Motor neuron (in vitro differentiated cells): ENCODE data around the gene GALNT10. TPM values are rescaled to one million over a fixed set of nuclear protein-coding genes. Genes with fewer than 3 reads are reported as not detected.

ENCODE experiments used
- ATAC-seq, 8 experiments: fragments of 200-7000 bp; cut with Tn5 transposase; replicated peaks in 6 of 8; 2 replicates each; pipeline ENCODE4 v1.8.0; 2021; ENCODE audit warnings: mild to moderate bottlenecking in 8 of 8, moderate library complexity in 8 of 8
- H3K27ac ChIP-seq, 2 donors: fragments of 250-450 bp; sonication (Bioruptor Pico); 2 replicates each; pipeline ENCODE4 v1.9.0; 2021; ENCODE audit warnings: antibody characterized with exemption in 2 of 2, mild to moderate bottlenecking in 2 of 2, moderate library complexity in 1 of 2
- H3K4me1 ChIP-seq, 2 donors: fragments of 250-450 bp; sonication (Bioruptor Pico); replicated peaks in 1 of 2; 2 replicates each; pipeline ENCODE4 v1.6.1; 2021; ENCODE audit warnings: antibody characterized with exemption in 2 of 2, mild to moderate bottlenecking in 2 of 2, moderate library complexity in 1 of 2
- H3K4me3 ChIP-seq, 5 donors: fragments of 250-450 bp; sonication (Bioruptor Pico); 2 replicates each; pipeline ENCODE4 v1.9.0; 2021; ENCODE audit warnings: antibody characterized with exemption in 5 of 5, mild to moderate bottlenecking in 5 of 5, moderate library complexity in 4 of 5
- WGBS, 10 experiments: fragments of 450-650 bp; shearing (Covaris generic); methylation state at CpG; one replicate each; pipeline ENCODE4 v1.0.0; 2022; 5-methylcytosine and 5-hydroxymethylcytosine counted together
- in situ Hi-C, 9 experiments: fragments of 400-800 bp; cut with MboI; loops; one replicate each; pipeline ENCODE4 v1.15.0; 2021; ENCODE audit warnings: low sequenced_read_pairs in 9 of 9, low pct_unique_long_range_greater_than_20kb in 2 of 9; ENCODE audit not compliant: unreplicated experiment in 9 of 9
- total RNA-seq, 8 experiments: library from RNA; unstranded; fragments of 300-600 nt; gene quantifications; 2 replicates each; pipeline versions ENCODE4 v1.2.3 to v1.2.4, GENCODE V29; 2022

The GALNT10 gene
- total RNA-seq, 8 experiments from 2014 or later: 2.8 to 33.3 (median 7.5) TPM

- ATAC-seq: peak in 4 of 8 experiments; percentile 12 to 53 (median 49)
Observed at GRCh38 chr5:154334406-154335064, 144.0 kb downstream of the GALNT10 start.

DNA sequence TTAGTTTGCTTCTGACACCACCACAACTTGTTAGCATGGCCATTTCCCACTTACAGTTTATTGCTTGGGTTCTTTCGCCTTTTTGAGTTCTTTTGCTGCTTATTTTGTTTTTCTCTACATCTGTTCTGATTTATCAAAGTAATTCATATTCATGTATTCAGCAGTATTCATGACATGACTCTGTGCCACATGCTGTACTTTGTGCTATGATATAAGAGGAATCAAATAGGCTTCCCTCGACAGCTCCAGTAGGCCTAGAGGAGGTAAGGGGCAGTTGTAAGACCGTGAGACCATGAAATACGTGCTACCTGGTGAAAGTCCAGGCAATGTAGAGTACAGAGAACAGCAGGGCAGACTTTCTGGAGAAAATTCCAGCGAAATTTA is 144.5 kb downstream of the GALNT10 start:
- Histone ChIP-seq H3K27ac (no peak overlapping the region), H3K4me1 (peaks cover 4 to 13% of the 10 kb centered on the region in 2 donors), H3K4me3 (no peak overlapping the region)
- in situ Hi-C loops: no loop called here
- WGBS, 10 experiments: 49 to 97% (median 80%) methylated on average over 1 to 5 of the region's 5 CpGs; no CpG with 5 or more reads in 1 of the 10 experiments
- peak in 3 of 8 experiments; percentile 79 to 97 (median 83) for ATAC-seq

More at GRCh38 chr5:154334406-154335064, 144.0 kb downstream of the GALNT10 start:
- WGBS, 10 experiments: 46 to 100% (median 83%) methylated on average over 1 to 5 of the region's 6 CpGs
- peaks cover 4 to 8% of the 10 kb centered on the region in 2 donors for H3K4me1 ChIP-seq
- H3K27ac ChIP-seq: no peak overlapping the region
- in situ Hi-C loops: no loop called here
- no peak overlapping the region for H3K4me3 ChIP-seq

DNA sequence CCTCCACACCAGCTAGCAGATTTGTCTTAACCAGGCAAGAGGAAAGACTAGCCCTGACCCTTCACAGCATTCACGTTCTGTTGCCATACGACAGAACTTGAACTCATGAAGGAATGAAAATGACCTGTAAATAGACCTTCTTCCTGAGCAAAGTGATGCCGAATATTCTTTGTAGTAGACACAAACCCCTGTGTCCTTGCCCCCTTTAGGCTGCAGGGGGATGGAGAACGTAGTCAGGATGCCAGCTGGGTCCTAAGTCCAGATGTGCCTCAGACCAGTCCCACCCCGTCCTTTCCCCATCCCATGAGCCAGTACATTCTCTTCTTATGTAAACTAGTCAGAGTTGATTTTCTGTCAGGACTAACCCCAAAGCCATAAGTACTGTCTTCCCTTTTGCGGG is 151.1 kb downstream of the GALNT10 start:
- no peak overlapping the region for H3K4me3 ChIP-seq
- no peak for ATAC-seq
- 72 to 100% (median 100%) methylated on average over 1 to 6 of the region's 6 CpGs; no CpG with 5 or more reads in 3 of the 10 experiments for WGBS, 10 experiments
- H3K27ac ChIP-seq: no peak overlapping the region
- in situ Hi-C loops: no loop called here
- peaks cover 17 to 23% of the 10 kb centered on the region in 2 donors for H3K4me1 ChIP-seq

- no peak for ATAC-seq
- 57 to 100% (median 93%) methylated on average over 1 to 6 of the region's 7 CpGs; no CpG with 5 or more reads in 4 of the 10 experiments for WGBS, 10 experiments
- in situ Hi-C loops: no loop called here
Observed at GRCh38 chr5:154342211-154342610, 151.7 kb downstream of the GALNT10 start.

GRCh38 chr5:154342963-154343362 is 152.4 kb downstream of the GALNT10 start:
- Histone ChIP-seq H3K4me1 (peaks cover 17 to 23% of the 10 kb centered on the region in 2 donors), H3K4me3 (no peak overlapping the region), H3K27ac (no peak overlapping the region)
- in situ Hi-C loops: no loop called here
- WGBS, 10 experiments: 40 to 94% (median 87%) methylated on average over 1 to 3 of the region's 4 CpGs; no CpG with 5 or more reads in 5 of the 10 experiments
- peak in 1 of 8 experiments; percentile 31 for ATAC-seq

More at GRCh38 chr5:154342211-154342610, 151.7 kb downstream of the GALNT10 start:
- Histone ChIP-seq H3K4me3 (no peak overlapping the region), H3K27ac (no peak overlapping the region), H3K4me1 (peaks cover 17 to 23% of the 10 kb centered on the region in 2 donors)

DNA sequence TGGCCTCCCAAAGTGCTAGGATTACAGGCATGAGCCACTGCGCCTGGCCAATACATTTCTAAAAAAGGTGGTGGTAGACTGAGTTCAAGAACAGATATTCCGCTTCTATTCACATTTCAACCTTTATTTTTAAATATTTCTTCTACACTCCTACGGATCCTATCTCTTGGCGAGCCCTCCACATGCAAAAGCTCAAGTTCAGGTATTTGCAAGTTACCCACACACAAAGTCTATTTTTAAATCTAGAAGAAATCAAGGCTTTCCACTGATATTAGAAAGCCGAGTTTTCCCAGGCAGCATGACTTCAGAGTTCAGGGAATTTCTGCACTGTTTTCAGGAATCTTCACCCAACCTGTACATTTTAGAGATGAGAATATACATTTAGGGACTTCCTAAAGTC is 153.9 kb downstream of the GALNT10 start:
- no peak for ATAC-seq
- no peak overlapping the region for H3K4me3 ChIP-seq
- H3K27ac ChIP-seq: no peak overlapping the region
- in situ Hi-C loops: no loop called here
- WGBS, 10 experiments: 80 to 100% (median 97%) methylated on average over 1 to 5 of the region's 5 CpGs; no CpG with 5 or more reads in 2 of the 10 experiments
- peaks cover 17 to 26% of the 10 kb centered on the region in 2 donors for H3K4me1 ChIP-seq

GRCh38 chr5:154345255-154345952 is 154.9 kb downstream of the GALNT10 start:
- no peak for ATAC-seq
- Histone ChIP-seq H3K4me3 (no peak overlapping the region), H3K27ac (no peak overlapping the region), H3K4me1 (peaks cover 20 to 21% of the 10 kb centered on the region in 2 donors)
- WGBS, 10 experiments: 71 to 100% (median 94%) methylated on average over 1 to 4 of the region's 5 CpGs; no CpG with 5 or more reads in 1 of the 10 experiments
- in situ Hi-C loops: no loop called here

DNA sequence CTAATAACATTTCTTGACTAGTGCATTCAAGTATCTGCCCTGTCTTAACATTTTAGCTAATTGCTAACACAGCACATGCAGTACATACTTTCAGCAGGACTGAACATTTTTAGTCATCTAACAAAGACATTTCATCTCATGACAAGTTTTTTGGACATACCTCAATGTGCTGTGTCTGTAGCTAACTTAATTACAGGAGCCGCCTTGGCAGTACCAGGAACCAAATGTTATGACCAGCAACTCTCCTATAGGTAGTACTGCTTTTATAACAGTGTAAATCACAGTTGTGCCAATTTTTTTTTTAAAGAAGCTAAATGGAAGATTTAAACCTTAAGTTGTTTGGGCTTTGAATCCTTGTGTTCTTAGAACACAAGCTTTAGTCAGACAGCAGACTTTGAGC is 155.9 kb downstream of the GALNT10 start:
- Histone ChIP-seq H3K4me1 (peaks cover 15 to 20% of the 10 kb centered on the region in 2 donors), H3K27ac (no peak overlapping the region), H3K4me3 (no peak overlapping the region)
- ATAC-seq: no peak
- in situ Hi-C loops: no loop called here
- WGBS, 10 experiments: 80 to 100% (median 100%) methylated on average over 1 of the region's 1 CpG; no CpG with 5 or more reads in 5 of the 10 experiments

- ATAC-seq: peak in 4 of 8 experiments; percentile 46 to 64 (median 61)
- WGBS, 10 experiments: 43 to 100% (median 64%) methylated on average over 1 to 4 of the region's 5 CpGs; no CpG with 5 or more reads in 2 of the 10 experiments
- H3K4me1 ChIP-seq: peaks cover 5 to 6% of the 10 kb centered on the region in 2 donors
- no peak overlapping the region for H3K4me3 ChIP-seq
- H3K27ac ChIP-seq: no peak overlapping the region
- in situ Hi-C loops: no loop called here
Observed at GRCh38 chr5:154349626-154350264, 159.2 kb downstream of the GALNT10 start.

- Histone ChIP-seq H3K4me1 (peaks cover 19 to 20% of the 10 kb centered on the region in 2 donors), H3K4me3 (no peak overlapping the region), H3K27ac (no peak overlapping the region)
- in situ Hi-C loops: no loop called here
- ATAC-seq: no peak
Observed at GRCh38 chr5:154351141-154351540, 160.6 kb downstream of the GALNT10 start.

GRCh38 chr5:154351566-154351965 is 161.0 kb downstream of the GALNT10 start:
- Histone ChIP-seq H3K27ac (no peak overlapping the region), H3K4me1 (peaks cover 22 to 24% of the 10 kb centered on the region in 2 donors), H3K4me3 (no peak overlapping the region)
- no peak for ATAC-seq
- in situ Hi-C loops: no loop called here
- WGBS, 10 experiments: 90 to 100% (median 97%) methylated on average over 1 to 3 of the region's 3 CpGs; no CpG with 5 or more reads in 4 of the 10 experiments

- in situ Hi-C loops: no loop called here
- ATAC-seq: no peak
- H3K4me3 ChIP-seq: no peak overlapping the region
- H3K27ac ChIP-seq: no peak overlapping the region
- 60 to 100% (median 88%) methylated on average over 1 to 8 of the region's 11 CpGs; no CpG with 5 or more reads in 2 of the 10 experiments for WGBS, 10 experiments
- peaks cover 24 to 30% of the 10 kb centered on the region in 2 donors for H3K4me1 ChIP-seq
Observed at GRCh38 chr5:154352960-154353548, 162.5 kb downstream of the GALNT10 start.
